Measurements from ENCODE around the gene SLBP. TPM values are rescaled to one million over a fixed set of nuclear protein-coding genes. Genes with fewer than 3 reads are reported as not detected.

The SLBP gene
- total RNA-seq, 1 donor from 2014 or later: 49.3 TPM

- peak; percentile 58 to 92 for DNase-seq (ENCODE audit: low read depth in 2 of 2)
These were observed 15.3 kb upstream of the SLBP start for GRCh38 chr4:1727117-1728031.

GRCh38 chr4:1726146-1726934 is 14.2 kb upstream of the SLBP start:
- DNase-seq (ENCODE audit: low read depth in 2 of 2): peak; percentile 83 to 87

GRCh38 chr4:1725521-1725920 is 13.4 kb upstream of the SLBP start:
- no peak for DNase-seq (ENCODE audit: low read depth in 2 of 2)

- no peak for DNase-seq (ENCODE audit: low read depth in 2 of 2)
These were observed 11.1 kb upstream of the SLBP start for GRCh38 chr4:1723131-1723801.

GRCh38 chr4:1722551-1723118 is 10.5 kb upstream of the SLBP start:
- peak in 1 of 2 donors; percentile 27 for DNase-seq (ENCODE audit: low read depth in 2 of 2)

- DNase-seq (ENCODE audit: low read depth in 2 of 2): no peak
These were observed 9.8 kb upstream of the SLBP start for GRCh38 chr4:1721666-1722550.

GRCh38 chr4:1721003-1721665 is 9.0 kb upstream of the SLBP start, which contains the start of the genes TACC3 and TMEM129:
Gene TACC3, plus strand, starts transcription at chr4:1721521. Its CDS starts 1,901 bp downstream, at chr4:1723422.
Gene TMEM129, minus strand, starts transcription at chr4:1721323. Its CDS starts 486 bp downstream, at chr4:1720837.
- DNase-seq (ENCODE audit: low read depth in 2 of 2): peak; percentile 78 to 92

- peak in 1 of 2 donors; percentile 40 for DNase-seq (ENCODE audit: low read depth in 2 of 2)
These were observed 8.3 kb upstream of the SLBP start for GRCh38 chr4:1720163-1720983.

- DNase-seq (ENCODE audit: low read depth in 2 of 2): no peak
These were observed 6.2 kb upstream of the SLBP start for GRCh38 chr4:1718095-1718850.

GRCh38 chr4:1717129-1718094 is 5.3 kb upstream of the SLBP start:
- no peak for DNase-seq (ENCODE audit: low read depth in 2 of 2)

- DNase-seq (ENCODE audit: low read depth in 2 of 2): no peak
These were observed 4.2 kb upstream of the SLBP start for GRCh38 chr4:1716065-1716945.

- peak in 1 of 2 donors; percentile 38 for DNase-seq (ENCODE audit: low read depth in 2 of 2)
These were observed 3.1 kb upstream of the SLBP start for GRCh38 chr4:1715002-1715758.

GRCh38 chr4:1714303-1715001 is 2.3 kb upstream of the SLBP start:
- DNase-seq (ENCODE audit: low read depth in 2 of 2): peak in 1 of 2 donors; percentile 35

Data from dermis microvascular lymphatic vessel endothelial cell (primary cell).